Right forelimb (tissue), 1 donor: ENCODE measurements around the gene LIMCH1.

Experiments
- DNase-seq: peaks from one replicate; pipeline ENCODE4 v3.0.0-alpha.2; 2018

The LIMCH1 gene

DNA sequence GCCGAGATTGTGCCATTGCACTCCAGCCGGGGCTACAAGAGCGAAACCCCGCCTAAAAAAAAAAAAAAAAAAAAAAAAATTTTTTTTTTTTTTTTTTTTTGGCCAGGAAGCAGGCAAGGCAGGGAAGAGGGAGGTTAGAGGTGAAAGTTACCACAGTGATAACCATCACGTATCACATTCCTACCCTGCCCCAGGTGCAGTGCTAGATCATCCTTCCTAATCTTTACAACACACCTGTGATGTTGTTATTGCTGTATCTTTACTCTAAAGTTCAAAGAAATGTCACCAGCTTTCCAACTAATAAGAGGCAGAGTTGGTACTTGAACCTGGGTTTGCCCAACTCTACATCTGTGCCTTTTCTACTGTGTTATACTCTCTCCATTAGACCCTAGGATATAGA lies 7.2 kb upstream of the LIMCH1 start:
- no peak for DNase-seq

DNA sequence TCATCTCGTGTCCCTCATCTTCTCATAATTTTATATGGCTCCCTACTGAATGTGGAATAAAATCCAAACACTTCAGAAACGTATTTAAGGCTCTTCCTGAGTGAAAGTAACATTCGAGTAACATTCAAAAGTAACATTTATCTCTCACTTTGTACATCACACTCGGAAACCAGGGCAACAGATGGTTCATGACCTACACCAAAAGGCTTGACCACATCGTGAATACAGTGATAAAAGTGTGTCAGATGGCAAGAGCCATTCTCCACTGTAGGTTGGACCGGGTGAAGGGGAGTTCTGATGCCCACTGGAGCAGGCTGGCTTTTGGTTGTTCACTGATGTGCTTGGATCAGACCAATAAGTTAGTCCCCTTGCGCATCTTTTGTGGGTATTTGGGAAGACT lies 5.6 kb upstream of the LIMCH1 start:
- DNase-seq: no peak

DNA sequence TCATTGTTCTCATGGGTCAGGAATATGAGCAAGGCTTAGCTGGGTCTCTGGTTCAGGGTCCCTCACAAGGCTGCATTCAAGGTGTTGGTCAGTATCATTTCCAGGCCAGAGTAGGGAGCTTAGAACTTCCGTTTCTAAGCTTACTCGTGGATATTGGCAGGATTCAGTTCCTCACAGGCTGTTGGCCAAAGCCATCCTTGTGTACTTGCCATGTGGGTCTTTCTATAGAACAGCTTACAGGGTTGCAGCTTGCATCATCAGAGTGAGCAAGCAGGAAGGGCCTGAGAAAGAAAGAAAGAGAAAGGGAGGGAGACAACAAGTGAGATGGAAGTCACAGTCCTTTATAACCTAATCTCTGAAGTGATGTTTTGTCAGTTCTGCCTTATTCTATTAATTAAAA lies 5.1 kb upstream of the LIMCH1 start:
- no peak for DNase-seq

DNA sequence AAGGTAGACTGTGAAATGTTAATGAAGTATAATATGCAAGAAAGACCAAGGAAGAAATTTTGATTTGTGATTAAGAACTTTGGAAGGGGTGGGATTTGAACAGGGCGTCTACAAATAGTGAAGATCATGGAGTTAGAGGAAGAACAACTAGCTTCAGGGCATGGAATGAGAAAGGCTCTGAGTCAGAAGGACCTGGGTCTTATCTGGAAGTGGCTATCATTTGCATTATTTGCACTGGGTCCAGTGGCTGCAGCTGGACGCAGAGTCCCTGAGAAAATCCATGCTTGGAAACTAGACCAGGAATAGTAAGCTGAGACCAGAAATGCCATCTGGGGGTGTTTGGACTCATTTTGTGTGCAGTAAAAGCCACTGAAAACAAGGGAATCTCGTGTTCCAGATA lies 4.3 kb upstream of the LIMCH1 start:
- DNase-seq: no peak

DNA sequence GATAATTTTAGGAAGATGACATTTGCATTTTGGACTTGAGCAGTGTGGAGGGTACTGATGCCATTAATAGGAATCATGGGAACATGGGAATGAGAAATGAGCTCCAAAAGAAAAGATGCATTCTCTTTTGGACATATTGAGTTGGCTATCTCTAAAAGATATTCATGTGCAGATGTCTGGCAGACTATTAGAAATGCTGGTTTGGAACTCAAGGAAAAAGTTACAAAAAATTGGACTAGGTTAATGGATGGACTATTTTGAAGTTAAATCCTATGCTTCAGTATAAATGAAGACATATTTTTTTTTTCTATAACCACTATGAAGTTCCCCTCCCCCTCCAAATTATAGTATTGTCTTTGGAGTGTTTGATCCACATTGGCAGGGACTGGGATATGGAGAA lies 3.6 kb upstream of the LIMCH1 start:
- DNase-seq: no peak

DNA sequence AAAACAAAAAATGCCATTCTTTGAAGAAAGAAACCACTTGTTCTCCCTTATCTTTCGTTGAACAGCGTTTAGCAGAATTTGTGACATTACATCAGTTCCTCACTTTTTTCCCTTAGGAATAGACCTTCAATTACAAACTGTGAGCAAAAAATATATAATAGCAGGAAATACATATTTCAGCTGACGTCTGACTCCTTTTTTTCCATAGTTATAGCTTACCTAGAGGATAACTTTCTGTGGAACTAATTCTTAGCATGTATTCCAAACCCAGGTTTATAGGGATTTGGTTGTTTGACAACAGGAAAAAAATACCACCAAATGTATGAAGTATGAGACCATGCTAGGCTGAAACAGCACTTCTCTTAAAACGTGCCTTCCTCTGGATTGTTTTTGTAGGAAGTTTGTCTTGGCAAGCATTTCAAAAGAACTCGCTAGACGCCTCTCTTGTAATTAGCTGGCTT lies 2.0 kb upstream of the LIMCH1 start:
- no peak for DNase-seq

DNA sequence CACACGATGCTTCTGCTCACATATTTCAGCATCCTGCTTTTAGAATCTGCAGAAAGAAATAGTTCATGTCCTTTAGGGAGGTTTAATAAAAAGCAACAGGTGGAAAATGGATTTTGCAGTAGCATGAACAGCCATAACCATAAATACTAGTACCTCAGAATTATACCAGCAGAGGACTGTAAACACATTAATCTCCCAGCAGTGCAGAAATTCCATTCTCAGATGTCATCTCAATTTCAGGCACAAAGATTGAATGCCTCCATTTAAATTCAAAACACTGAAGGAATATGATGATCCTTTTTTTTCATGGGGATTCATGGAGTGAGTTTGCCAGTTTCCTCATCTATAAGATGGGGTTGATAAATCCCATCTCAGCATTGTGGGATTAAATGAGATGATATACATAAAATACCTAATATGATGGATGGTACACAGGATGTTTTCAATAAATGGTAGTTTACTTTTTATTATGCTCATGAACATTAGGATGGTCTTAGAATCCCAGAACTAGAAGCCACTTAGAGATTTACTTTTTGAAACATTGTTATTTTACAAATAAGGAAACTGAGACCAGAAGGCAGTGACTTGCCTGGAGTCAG lies 566 bp upstream of the LIMCH1 start:
- no peak for DNase-seq

DNA sequence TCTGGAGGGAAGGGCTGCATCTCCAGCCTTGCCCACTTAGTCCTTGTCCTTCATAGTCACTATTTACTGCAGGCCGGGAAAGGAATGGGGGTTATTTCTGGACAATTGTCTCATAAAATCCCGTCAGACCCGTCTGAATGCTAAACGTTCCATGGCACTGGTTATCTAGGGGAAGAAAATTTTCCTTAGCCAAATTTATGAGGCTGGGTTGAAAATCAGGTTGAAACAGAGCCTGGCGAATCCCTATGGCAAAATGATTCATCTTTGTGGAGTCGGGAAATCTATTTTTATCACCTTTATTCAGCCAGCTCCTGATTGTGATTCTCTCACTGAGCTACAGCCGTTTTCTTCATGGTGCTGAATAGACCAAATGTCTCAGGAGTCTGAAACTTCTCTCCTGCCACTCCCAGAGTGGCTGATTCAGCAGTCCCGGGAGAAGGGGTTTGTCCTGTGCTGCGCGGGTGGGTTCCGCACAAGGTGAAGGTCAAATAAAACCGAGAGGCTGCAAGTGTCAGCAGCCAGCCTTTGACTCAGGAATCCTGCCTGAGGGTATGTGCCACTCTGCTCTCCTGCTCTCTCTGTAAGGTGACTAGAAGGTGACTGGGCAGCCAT lies 1.0 kb downstream of the LIMCH1 start:
- DNase-seq: no peak

DNA sequence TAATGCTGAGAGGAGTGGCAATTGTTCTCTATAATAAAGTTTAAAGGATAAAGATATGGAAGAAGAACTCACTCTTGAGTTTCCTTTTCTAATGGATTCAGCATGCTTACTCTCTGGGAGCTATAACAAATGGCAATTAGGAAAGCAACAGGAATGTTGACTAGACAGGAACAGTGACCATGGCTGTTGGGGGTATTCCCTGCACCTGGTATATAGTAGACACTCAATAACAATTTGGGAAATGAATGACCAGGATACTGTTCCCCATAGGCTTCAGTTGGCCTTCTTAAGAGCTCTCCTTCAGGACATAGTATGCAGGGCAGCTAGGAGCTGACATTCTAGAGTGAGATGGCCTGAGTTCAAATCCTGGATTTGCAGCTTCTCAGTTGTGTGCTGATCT lies 1.8 kb downstream of the LIMCH1 start:
- no peak for DNase-seq

DNA sequence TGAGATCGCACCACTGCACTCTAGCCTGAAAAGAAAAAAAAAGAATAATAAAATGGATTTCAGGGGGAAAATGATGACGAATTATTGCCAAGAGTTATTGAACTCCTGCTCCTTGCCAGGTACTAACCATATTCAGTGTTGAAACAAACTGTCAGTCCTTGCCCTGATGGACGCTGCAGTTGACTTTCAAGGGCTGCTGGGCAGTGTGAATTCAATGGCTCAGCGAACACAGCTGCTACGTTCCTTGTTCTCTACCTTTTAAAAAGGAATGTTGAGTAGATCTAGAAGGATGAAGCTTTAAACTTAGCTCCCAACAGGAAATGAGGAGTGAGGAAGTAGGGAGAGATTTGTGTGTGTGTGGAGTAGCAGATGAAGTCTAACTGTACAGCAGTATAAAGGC lies 2.7 kb downstream of the LIMCH1 start:
- no peak for DNase-seq

DNA sequence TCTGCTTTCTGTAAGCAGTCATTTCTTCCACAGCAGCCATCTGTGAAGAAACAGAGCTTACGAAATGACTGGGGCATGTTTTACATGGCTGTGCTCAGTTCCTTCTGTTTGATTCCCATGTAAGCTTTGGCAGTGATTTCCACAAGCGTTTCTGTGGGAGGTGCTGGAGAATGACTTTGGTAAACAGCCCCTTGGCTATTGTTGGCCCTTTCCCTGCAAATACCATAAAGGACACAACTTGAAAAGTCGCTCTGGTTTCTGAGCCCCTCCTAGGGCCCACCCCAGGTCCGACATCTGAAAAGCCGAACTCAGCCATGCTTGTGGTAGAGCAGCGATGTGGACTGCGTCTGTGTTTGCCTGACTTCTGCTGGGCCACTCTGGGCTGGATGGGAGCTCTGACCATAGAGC lies 3.7 kb downstream of the LIMCH1 start:
- DNase-seq: peak; percentile 64

DNA sequence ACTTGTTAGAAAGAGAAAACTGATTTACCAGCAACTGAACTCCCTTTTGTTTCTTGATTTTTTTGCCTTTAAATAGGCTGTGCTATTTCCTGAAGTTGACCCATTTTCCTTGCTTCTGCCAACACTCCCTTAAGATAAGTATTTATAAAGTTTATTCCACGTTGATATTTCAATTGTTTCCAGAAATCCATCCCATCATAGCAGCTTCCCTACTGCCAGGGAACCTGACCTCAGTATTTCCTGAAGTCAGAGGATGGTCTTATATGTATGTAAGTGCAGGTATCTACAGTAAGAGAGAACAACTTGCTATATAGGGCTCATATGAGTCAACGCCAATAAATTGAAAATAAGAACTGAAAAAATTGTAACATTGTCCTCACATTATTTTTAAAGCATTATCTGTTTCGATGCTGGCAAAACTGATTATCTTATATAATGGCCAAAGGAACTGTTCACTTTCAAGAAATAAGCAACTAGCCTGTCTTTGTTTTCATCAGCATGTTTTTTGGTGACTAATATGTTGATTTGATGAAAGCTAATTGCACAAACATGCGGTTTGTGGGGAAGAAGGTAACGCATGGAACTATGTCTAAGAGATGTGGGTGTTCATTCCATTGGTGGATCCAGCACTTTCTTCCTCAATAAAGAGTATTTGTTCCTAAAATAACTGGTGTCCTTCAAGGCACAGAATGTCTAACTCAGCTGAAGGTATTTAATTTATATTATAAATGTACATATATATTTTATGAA lies 4.7 kb downstream of the LIMCH1 start:
- DNase-seq: no peak

DNA sequence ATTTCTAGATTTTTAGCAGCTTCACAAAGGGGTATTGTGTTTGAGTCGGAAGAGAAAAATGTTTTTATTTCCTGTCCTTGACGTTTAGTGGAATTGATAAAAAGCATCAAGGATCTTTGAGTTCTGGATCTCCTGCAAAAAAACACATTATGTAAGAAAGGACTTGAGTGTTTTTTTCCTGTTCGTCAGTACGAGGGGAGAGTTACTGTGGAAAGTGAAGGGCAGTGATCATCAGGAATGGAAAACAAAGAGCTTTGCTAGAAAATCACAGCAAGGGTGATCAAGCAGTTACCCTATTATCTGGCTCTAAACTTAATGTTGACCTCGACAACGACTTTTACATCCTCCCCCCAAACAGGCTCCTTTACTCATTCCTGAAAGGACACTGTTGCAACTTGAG lies 7.3 kb downstream of the LIMCH1 start:
- DNase-seq: no peak

DNA sequence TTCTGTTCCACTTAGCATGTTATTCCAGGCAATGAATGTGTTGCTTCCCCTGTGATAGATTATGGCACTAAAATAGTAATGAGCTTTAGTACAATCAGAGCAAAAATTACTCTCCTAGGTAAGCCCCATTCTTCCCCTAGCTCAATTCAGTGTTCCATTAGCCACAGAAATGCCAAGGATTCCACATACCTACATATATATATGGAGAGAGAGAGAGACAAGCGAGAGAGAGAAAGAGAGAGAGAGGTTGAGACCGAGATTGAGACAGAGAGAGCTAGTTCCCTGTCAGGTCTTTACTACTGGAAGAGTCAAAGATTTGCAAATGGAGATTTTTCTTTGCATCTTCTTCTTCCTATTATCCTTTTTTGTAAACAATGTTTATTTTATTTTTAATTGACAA lies 8.7 kb downstream of the LIMCH1 start:
- no peak for DNase-seq

DNA sequence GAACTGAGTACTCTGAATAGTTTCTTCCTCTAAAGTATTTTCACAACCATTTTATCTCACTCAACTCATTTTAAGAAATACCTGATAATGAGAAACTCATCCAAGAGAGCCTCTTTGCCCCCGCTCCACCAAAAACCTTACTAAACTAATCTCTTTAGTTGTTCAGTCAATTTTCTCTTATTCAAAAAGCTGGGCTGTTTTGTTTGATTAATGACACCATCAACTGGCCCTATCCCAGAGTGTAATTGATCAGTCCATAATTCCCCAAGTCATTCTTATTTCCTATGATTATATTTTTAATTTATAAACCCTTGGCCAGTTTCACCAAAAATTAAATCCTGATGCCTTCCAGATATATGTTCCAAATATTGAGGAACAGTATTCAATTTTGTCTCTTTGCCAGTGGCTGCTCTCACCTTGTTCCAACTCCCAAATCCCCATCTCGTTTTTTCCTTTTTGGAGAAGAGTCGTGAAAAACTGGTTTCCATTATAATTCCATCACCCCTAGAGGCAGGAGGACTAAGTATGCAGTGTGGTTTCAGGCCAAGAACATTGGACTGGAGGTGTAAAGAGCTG lies 10.4 kb downstream of the LIMCH1 start:
- no peak for DNase-seq

DNA sequence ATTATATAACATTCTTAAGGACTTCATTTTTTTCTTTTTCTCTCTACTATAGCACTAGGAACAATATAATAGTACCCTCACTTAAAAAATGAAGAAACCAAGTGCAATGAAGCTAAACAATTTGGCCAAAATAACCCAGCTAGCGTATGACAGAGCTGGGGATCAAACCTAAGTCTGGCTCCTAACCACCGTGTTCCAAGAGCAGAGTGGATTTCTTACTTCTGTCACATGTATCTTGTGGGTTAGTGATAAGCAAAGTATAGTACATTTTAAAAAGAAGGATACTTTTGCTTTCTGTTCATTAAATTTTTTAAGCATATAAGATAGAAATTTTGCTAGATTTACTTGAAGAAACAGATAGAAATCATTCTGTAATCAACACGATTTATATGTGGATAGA lies 11.5 kb downstream of the LIMCH1 start:
- no peak for DNase-seq

DNA sequence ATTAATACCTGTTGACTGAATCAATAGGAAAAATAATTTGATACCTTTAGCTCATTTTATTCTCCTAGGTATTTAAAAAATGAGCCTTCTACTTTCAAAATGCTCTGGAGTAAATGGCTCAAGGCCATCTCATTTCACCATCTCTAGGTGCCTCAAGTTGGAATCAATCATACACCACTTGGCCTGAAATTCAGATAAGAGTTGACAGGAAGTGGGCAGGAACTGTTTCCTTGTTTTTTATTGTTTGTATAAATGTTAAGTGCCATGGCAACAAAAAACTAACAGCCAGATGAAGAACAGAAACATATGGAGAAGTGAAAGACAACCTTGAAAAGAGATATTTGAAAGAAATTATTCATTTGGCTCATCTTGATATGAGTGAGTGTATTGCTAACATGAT lies 12.4 kb downstream of the LIMCH1 start:
- no peak for DNase-seq

DNA sequence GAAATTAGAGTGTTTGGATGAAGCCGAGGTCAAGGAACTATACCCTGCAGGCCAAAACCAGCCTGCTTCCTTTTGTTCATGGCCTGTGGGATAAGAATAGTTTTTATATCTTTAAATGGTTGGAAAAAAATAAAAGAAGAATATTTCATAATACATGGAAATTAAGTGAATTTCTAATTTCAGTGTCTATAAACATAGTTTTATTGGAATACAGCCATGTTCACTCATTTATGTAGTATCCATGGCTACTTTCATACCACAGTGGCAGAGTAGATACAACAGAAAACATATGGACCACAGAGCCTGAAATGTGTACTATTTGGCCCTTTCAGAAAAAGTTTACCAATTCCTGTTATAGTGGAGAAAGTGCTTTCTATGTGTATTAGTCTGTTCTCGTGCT lies 13.6 kb downstream of the LIMCH1 start:
- no peak for DNase-seq

DNA sequence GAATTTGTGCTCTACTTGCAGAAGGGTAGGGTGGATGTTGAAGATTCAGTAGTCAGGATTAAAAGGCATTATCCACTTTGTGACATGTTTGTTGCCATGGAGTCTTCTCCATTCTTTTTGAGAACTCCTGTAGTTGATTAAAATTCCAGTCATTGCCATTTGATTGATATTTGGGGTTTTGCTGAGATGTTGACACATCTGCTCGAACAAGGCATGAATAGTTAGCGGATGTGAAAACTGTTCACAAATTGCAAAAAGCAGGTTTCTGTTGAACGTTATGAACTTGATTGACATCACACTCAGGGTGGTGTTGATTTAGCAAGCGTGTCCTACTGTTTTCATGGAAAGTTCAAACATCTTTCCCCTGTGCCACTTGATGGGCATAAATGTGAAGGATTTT lies 16.9 kb downstream of the LIMCH1 start:
- DNase-seq: no peak

DNA sequence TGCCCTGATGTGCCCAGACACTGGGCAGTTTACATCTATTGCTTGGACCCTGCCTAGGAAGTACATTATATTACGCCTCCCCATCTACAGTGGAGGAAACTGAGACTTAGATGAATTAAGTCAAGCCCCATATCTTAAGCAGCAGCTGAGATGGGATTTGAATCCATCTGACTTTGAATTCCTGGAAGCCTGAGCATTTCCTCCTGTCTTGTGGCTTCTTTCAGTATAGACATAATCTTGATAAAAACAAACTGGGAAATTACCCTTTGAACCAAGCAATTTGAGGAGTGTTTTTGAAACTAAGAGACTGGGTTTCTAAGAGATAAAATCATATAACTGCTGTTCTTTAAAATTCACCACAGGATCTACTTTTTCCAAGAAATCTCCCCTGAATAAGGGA lies 18.6 kb downstream of the LIMCH1 start:
- no peak for DNase-seq

DNA sequence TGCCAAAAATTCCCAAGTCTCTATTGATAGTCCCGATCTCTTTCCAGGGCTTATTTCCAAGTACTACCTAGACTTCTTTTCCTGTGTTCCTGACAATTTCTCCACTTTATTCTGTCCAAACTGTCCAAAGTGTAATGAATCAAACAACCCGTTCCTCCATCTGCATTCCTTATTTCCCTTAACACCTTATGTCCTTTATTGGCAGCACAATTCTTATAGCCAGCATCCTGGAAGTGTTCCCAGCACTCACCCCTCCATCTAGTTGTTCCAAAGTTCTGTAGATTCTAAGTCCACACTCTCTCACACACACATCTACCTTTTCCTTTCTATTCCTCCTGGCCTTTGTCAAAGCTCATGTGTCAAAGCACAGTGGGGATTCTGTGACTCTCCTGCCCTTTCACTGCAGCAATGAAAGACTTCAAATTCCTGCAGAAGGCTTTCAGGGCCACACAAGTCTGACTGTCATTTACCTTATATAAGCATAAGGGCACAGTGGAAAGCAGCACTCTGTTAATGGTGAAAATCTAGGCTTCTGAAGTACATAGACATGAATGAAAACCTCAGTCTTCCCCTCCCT lies 22.1 kb downstream of the LIMCH1 start:
- DNase-seq: no peak

DNA sequence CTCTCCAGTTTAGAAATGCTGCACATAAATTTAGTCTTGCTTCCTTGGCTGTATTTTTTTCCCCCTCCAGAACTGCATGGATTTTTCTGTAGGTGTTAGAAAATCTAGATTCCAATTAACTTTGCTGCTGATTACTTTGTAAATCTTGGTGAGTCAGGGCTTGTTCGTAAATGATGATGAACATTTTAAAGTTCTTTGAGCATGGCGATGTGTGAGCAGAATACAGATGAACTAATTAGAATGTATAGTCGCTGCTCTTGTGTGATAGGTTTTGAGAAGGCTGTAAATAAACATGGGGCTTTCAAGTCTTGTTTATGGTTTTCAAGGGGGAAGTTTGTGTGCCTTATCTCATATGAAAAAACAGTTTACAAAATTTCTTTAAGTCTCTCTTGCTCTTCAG lies 23.3 kb downstream of the LIMCH1 start:
- DNase-seq: no peak

DNA sequence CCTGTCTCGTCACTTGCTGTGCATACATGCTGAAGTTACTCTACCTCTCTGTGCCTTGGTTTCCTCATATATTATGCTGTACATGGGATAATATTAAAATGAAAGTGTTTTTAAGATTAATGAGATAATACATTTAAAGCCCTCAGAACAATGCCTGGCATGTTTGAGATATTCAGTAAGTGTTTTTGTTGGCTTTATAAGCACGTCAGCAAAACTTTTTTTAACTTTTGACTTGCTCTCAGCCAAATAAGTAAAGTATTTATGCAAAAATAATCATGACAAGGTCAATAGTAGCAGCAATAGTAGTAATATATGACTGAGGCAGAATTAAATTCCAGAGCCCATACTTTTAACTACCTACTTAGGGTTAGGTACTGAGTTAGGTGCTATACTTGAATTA lies 29.2 kb downstream of the LIMCH1 start:
- DNase-seq: no peak

DNA sequence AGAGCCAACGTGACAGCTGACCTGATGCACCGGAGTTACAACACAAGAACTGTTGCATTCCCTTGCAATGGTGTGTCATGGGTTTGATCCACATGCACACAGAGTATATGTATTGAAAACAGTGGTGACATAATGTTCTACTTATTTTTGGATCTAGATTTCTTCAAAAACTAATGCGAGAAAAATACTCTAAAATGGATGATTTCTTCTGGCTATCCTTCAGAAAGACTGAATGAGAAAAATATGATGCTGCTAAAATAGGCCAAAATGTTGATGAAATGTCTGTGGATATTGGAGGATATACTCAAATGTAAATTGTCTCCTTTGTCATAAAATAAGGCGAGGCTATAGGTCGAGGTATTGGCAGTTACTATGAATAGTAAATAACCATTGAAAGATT lies 30.4 kb downstream of the LIMCH1 start:
- no peak for DNase-seq
